Esophagus muscularis mucosa (tissue), 3 donors: Measurements from ENCODE around the gene SIM1.

ENCODE experiments used
- CTCF ChIP-seq, 3 experiments: fragments of 200-600 bp in 2 of 3; fragments of 450-650 bp in 1 of 3; sonication (generic) in 2 of 3; IDR thresholded peaks; one replicate each; pipeline ENCODE4 v1.5.1; 2017 to 2019; ENCODE audit warnings: antibody characterized with exemption in 3 of 3, mild to moderate bottlenecking in 2 of 3, moderate library complexity in 1 of 3
- POLR2AphosphoS5 ChIP-seq, 2 donors: sonication (generic); formaldehyde crosslinking; IDR thresholded peaks; one replicate each; pipeline ENCODE4 v1.6.1; 2017; ENCODE audit warnings: antibody characterized with exemption in 2 of 2

- no peak for TF ChIP-seq CTCF (IDR thresholded peaks at IDR 0.05)
- no peak for TF ChIP-seq POLR2AphosphoS5 (IDR thresholded peaks at IDR 0.05)
Measured at GRCh38 chr6:100349366-100349765, 115.4 kb downstream of the SIM1 start.
